Retinal pigment epithelial cell (primary cell): ENCODE data around the gene RFC4.

Source experiments
- DNase-seq: peaks from one replicate; pipeline ENCODE4 v3.0.0-alpha.2; 2010; ENCODE audit warnings: low read depth
- H3K4me3 ChIP-seq: 2 replicates; pipeline ENCODE4 v1.5.1; 2011; ENCODE audit warnings: mild to moderate bottlenecking, low read length, control low read depth, moderate library complexity
- CTCF ChIP-seq: conservative IDR thresholded peaks from 2 replicates; pipeline ENCODE4 v1.5.1; 2011; ENCODE audit warnings: low read depth, low read length, control low read depth, inconsistent platforms

The RFC4 gene

GRCh38 chr3:186772701-186773417 lies 33.4 kb downstream of the RFC4 start:
- no peak for TF ChIP-seq CTCF
- no peak for DNase-seq
- H3K4me3 ChIP-seq: peak overlapping the region; percentile 37

GRCh38 chr3:186772281-186772694 lies 34.0 kb downstream of the RFC4 start:
- peak overlapping the region; percentile 37 for H3K4me3 ChIP-seq
- no peak for TF ChIP-seq CTCF
- DNase-seq: no peak

- H3K4me3 ChIP-seq: no peak overlapping the region
- no peak for TF ChIP-seq CTCF
- DNase-seq: no peak
These were observed 45.3 kb downstream of the RFC4 start for GRCh38 chr3:186760897-186761447.

GRCh38 chr3:186760141-186760833 lies 46.0 kb downstream of the RFC4 start:
- no peak for TF ChIP-seq CTCF
- no peak overlapping the region for H3K4me3 ChIP-seq
- no peak for DNase-seq

- DNase-seq: no peak
- no peak overlapping the region for H3K4me3 ChIP-seq
- TF ChIP-seq CTCF: no peak
These were observed 46.9 kb downstream of the RFC4 start for GRCh38 chr3:186759231-186759930.

GRCh38 chr3:186757686-186758220 lies 48.5 kb downstream of the RFC4 start:
- H3K4me3 ChIP-seq: no peak overlapping the region
- peak; percentile 28 for DNase-seq
- no peak for TF ChIP-seq CTCF
